Neuronal stem cell (in vitro differentiated cells): ENCODE results near the gene FES.
A peak's percentile ranks its signal among the peaks of the same experiment; 100 is the strongest.

ENCODE experiments used
- DNase-seq: peaks from one replicate; pipeline ENCODE4 v3.0.0-alpha.2; 2013; ENCODE audit warnings: low spot score
- H2AFZ ChIP-seq: one replicate; pipeline ENCODE4 v1.6.1; 2013; ENCODE audit warnings: mild to moderate bottlenecking, low read length, inconsistent platforms
- H2AK5ac ChIP-seq: 2 replicates; pipeline ENCODE4 v1.6.1; 2013; ENCODE audit warnings: low read depth, mild to moderate bottlenecking, inconsistent platforms, low read length, moderate library complexity, mixed read lengths
- H2BK120ac ChIP-seq: 2 replicates; pipeline ENCODE4 v1.6.1; 2013; ENCODE audit warnings: low read depth, mild to moderate bottlenecking, inconsistent platforms, low read length, moderate library complexity, mixed read lengths
- H2BK12ac ChIP-seq: one replicate; pipeline ENCODE4 v1.6.1; 2013; ENCODE audit warnings: low read length, inconsistent platforms
- H2BK15ac ChIP-seq: 2 replicates; pipeline ENCODE4 v1.6.1; 2013; ENCODE audit warnings: mild to moderate bottlenecking, low read length, inconsistent platforms, mixed read lengths
- H2BK5ac ChIP-seq: one replicate; pipeline ENCODE4 v1.6.1; 2013; ENCODE audit warnings: inconsistent platforms, mild to moderate bottlenecking, low read length, moderate library complexity
- H3K14ac ChIP-seq: one replicate; pipeline ENCODE4 v1.6.1; 2013; ENCODE audit warnings: low read length, inconsistent platforms
- H3K18ac ChIP-seq: 2 replicates; pipeline ENCODE4 v1.6.1; 2013; ENCODE audit warnings: low read length, inconsistent platforms
- H3K23ac ChIP-seq: 2 replicates; pipeline ENCODE4 v1.6.1; 2013; ENCODE audit warnings: low read depth, mild to moderate bottlenecking, mixed read lengths, low read length, inconsistent platforms; ENCODE audit not compliant: poor library complexity
- H3K27ac ChIP-seq: replicated peaks from 3 replicates; pipeline ENCODE4 v1.5.1; 2013; ENCODE audit warnings: low read length, inconsistent platforms
- H3K27me3 ChIP-seq, 3 experiments: 2 replicates each; pipeline ENCODE4 v1.6.1; 2013; ENCODE audit warnings: low read length in 3 of 3, mild to moderate bottlenecking in 2 of 3, inconsistent platforms in 1 of 3, low read depth in 1 of 3, mixed read lengths in 1 of 3, moderate library complexity in 1 of 3; ENCODE audit not compliant: control insufficient read depth in 3 of 3, insufficient read depth in 3 of 3
- H3K36me3 ChIP-seq, 2 donors: replicated peaks in 1 of 2; 2 replicates each; pipeline ENCODE4 v1.6.1; 2013; ENCODE audit warnings: low read length in 2 of 2; ENCODE audit not compliant: control insufficient read depth in 2 of 2, insufficient read depth in 2 of 2
- H3K4ac ChIP-seq: 2 replicates; pipeline ENCODE4 v1.6.1; 2013; ENCODE audit warnings: inconsistent platforms, mild to moderate bottlenecking, low read length, moderate library complexity
- H3K4me1 ChIP-seq, 2 donors: 1 replicate in 1 of 2; 2 replicates in 1 of 2; pipeline ENCODE4 v1.6.1; 2013; ENCODE audit warnings: low read length in 2 of 2, low read depth in 1 of 2; ENCODE audit not compliant: control insufficient read depth in 2 of 2, insufficient read depth in 1 of 2
- H3K4me2 ChIP-seq: one replicate; pipeline ENCODE4 v1.6.1; 2013; ENCODE audit warnings: mild to moderate bottlenecking, low read length, inconsistent platforms; ENCODE audit not compliant: insufficient read depth, poor library complexity, severe bottlenecking
- H3K4me3 ChIP-seq, 2 donors: 2 replicates each; pipeline ENCODE4 v1.5.1; 2013; ENCODE audit warnings: low read length in 2 of 2, mild to moderate bottlenecking in 2 of 2, inconsistent platforms in 1 of 2, moderate library complexity in 1 of 2
- H3K79me1 ChIP-seq: one replicate; pipeline ENCODE4 v1.6.1; 2013; ENCODE audit warnings: low read depth, mild to moderate bottlenecking, inconsistent platforms, low read length, moderate library complexity
- H3K9ac ChIP-seq: one replicate; pipeline ENCODE4 v1.6.1; 2013; ENCODE audit warnings: mild to moderate bottlenecking, low read depth, low read length, inconsistent platforms; ENCODE audit not compliant: poor library complexity
- H3K9me3 ChIP-seq, 2 donors: replicated peaks in 1 of 2; 2 replicates each; pipeline versions ENCODE3 to v1.6.1; 2013; ENCODE audit warnings: low read length in 2 of 2, mild to moderate bottlenecking in 2 of 2, inconsistent platforms in 1 of 2, low read depth in 1 of 2, mixed read lengths in 1 of 2, moderate library complexity in 1 of 2; ENCODE audit not compliant: control insufficient read depth in 2 of 2, insufficient read depth in 1 of 2
- H4K8ac ChIP-seq: one replicate; pipeline ENCODE4 v1.6.1; 2013; ENCODE audit warnings: low read depth, mild to moderate bottlenecking, inconsistent platforms, low read length, moderate library complexity
- H4K91ac ChIP-seq: one replicate; pipeline ENCODE4 v1.6.1; 2013; ENCODE audit warnings: low read length, low read depth, mild to moderate bottlenecking, inconsistent platforms; ENCODE audit not compliant: poor library complexity
- WGBS, 2 donors: extraction: QIAGEN DNeasy Blood & Tissue Kit; methylation state at CpG; one replicate each; pipeline ENCODE4 v1.1.7; 2013; ENCODE audit warnings: missing lambda C conversion rate in 2 of 2, mixed read lengths in 1 of 2; ENCODE audit not compliant: insufficient read length in 2 of 2, insufficient replicate concordance in 1 of 2; ENCODE audit errors: extremely low coverage in 2 of 2; 5-methylcytosine and 5-hydroxymethylcytosine counted together

The FES gene

GRCh38 chr15:90879730-90880366 is 4.5 kb upstream of the FES start:
- H3K4ac ChIP-seq, result peak overlapping the region; percentile 53
- H3K9ac ChIP-seq, result no peak overlapping the region
- no peak overlapping the region for H3K27ac ChIP-seq
- H2BK12ac ChIP-seq, result peak overlapping the region; percentile 60
- peaks cover 6 to 12% of the 10 kb centered on the region in 2 donors for H3K4me1 ChIP-seq
- no peak overlapping the region for H2AK5ac ChIP-seq
- no peak overlapping the region for H2AFZ ChIP-seq
- H3K9me3 ChIP-seq, result no peaks in the 10 kb centered on the region
- H3K4me2 ChIP-seq, result no peak overlapping the region
- no peak overlapping the region for H2BK5ac ChIP-seq
- peaks cover 5% of the 10 kb centered on the region for H3K79me1 ChIP-seq
- no peak overlapping the region for H2BK15ac ChIP-seq
- H4K8ac ChIP-seq, result no peak overlapping the region
- H2BK120ac ChIP-seq, result no peak overlapping the region
- no peak overlapping the region for H4K91ac ChIP-seq
- H3K23ac ChIP-seq, result no peak overlapping the region
- H3K14ac ChIP-seq, result no peak overlapping the region
- H3K36me3 ChIP-seq, result peaks cover 23 to 34% of the 10 kb centered on the region in 2 donors
- H3K4me3 ChIP-seq, result no peak overlapping the region
- H3K27me3 ChIP-seq, result no peaks in the 10 kb centered on the region
- no peak for DNase-seq
- no CpG with 5 or more reads among the region's 35 CpGs for WGBS, 2 donors
- H3K18ac ChIP-seq, result no peak overlapping the region

- peaks cover 23 to 34% of the 10 kb centered on the region in 2 donors for H3K36me3 ChIP-seq
- no peak overlapping the region for H3K4ac ChIP-seq
- no peak overlapping the region for H2AFZ ChIP-seq
Observed at GRCh38 chr15:90880381-90881145, 3.7 kb upstream of the FES start.

GRCh38 chr15:90881181-90881977 is 2.9 kb upstream of the FES start:
- Histone ChIP-seq H3K27ac (no peak overlapping the region), H3K4me3 (no peak overlapping the region), H2BK12ac (no peak overlapping the region), H3K9me3 (no peaks in the 10 kb centered on the region), H3K23ac (no peak overlapping the region), H3K27me3 (no peaks in the 10 kb centered on the region), H3K4me1 (peaks cover 7 to 13% of the 10 kb centered on the region in 2 donors), H2BK15ac (no peak overlapping the region), H3K18ac (no peak overlapping the region), H3K9ac (no peak overlapping the region), H3K4ac (no peak overlapping the region), H3K4me2 (peak overlapping the region; percentile 0), H3K79me1 (peaks cover 2% of the 10 kb centered on the region), H3K36me3 (peaks cover 22 to 34% of the 10 kb centered on the region in 2 donors), H4K91ac (no peak overlapping the region), H2BK120ac (no peak overlapping the region), H2BK5ac (no peak overlapping the region), H4K8ac (no peak overlapping the region), H3K14ac (no peak overlapping the region), H2AFZ (no peak overlapping the region), H2AK5ac (no peak overlapping the region)
- no CpG with 5 or more reads among the region's 35 CpGs for WGBS, 2 donors
- DNase-seq, result no peak

More at GRCh38 chr15:90880381-90881145, 3.7 kb upstream of the FES start:
- Histone ChIP-seq H3K23ac (no peak overlapping the region), H3K27me3 (no peaks in the 10 kb centered on the region), H2BK12ac (no peak overlapping the region), H3K18ac (no peak overlapping the region), H3K4me1 (peaks cover 6 to 13% of the 10 kb centered on the region in 2 donors), H3K4me3 (no peak overlapping the region), H2BK5ac (no peak overlapping the region), H4K8ac (no peak overlapping the region), H4K91ac (no peak overlapping the region), H3K4me2 (no peak overlapping the region), H3K79me1 (peaks cover 2% of the 10 kb centered on the region), H2BK15ac (no peak overlapping the region), H3K27ac (no peak overlapping the region), H3K9ac (no peak overlapping the region), H3K14ac (no peak overlapping the region), H2AK5ac (no peak overlapping the region), H2BK120ac (no peak overlapping the region), H3K9me3 (no peaks in the 10 kb centered on the region)
- WGBS, 2 donors, result no CpG with 5 or more reads among the region's 16 CpGs
- no peak for DNase-seq
